Left forelimb (tissue), 1 donor: ENCODE results near the gene AGTRAP.

ENCODE experiments used
- DNase-seq: peaks from one replicate; pipeline ENCODE4 v3.0.0-alpha.2; 2018; ENCODE audit warnings: low spot score

AGTRAP gene

GRCh38 chr1:11784256-11784992, 48.5 kb downstream of the AGTRAP start:
- DNase-seq: no peak

- no peak for DNase-seq
Observed at GRCh38 chr1:11784993-11785769, 49.2 kb downstream of the AGTRAP start.

GRCh38 chr1:11786168-11786567, 50.2 kb downstream of the AGTRAP start:
- DNase-seq: no peak

GRCh38 chr1:11787251-11787803, 51.4 kb downstream of the AGTRAP start:
- DNase-seq: no peak

GRCh38 chr1:11787804-11788436, 52.0 kb downstream of the AGTRAP start:
- DNase-seq: no peak

GRCh38 chr1:11788549-11789053, 52.7 kb downstream of the AGTRAP start:
- no peak for DNase-seq

GRCh38 chr1:11789126-11790067, 53.5 kb downstream of the AGTRAP start:
- no peak for DNase-seq

- no peak for DNase-seq
Observed at GRCh38 chr1:11790101-11790879, 54.4 kb downstream of the AGTRAP start.

GRCh38 chr1:11790880-11791715, 55.2 kb downstream of the AGTRAP start:
- no peak for DNase-seq

GRCh38 chr1:11792106-11792505, 56.2 kb downstream of the AGTRAP start:
- no peak for DNase-seq

- no peak for DNase-seq
Observed at GRCh38 chr1:11793819-11794218, 57.9 kb downstream of the AGTRAP start.

- no peak for DNase-seq
Observed at GRCh38 chr1:11794446-11795237, 58.7 kb downstream of the AGTRAP start.

- DNase-seq: no peak
Observed at GRCh38 chr1:11795238-11795890, 59.4 kb downstream of the AGTRAP start.

GRCh38 chr1:11796036-11796828, 60.3 kb downstream of the AGTRAP start:
- DNase-seq: no peak

- DNase-seq: no peak
Observed at GRCh38 chr1:11797525-11798216, 61.7 kb downstream of the AGTRAP start.

- no peak for DNase-seq
Observed at GRCh38 chr1:11799099-11799498, 63.2 kb downstream of the AGTRAP start.

GRCh38 chr1:11799896-11800295, 64.0 kb downstream of the AGTRAP start:
- no peak for DNase-seq
